ENCODE data around the gene CD164. TPM values are rescaled to one million over a fixed set of nuclear protein-coding genes. Genes with fewer than 3 reads are reported as not detected.

The CD164 gene
- total and polyA plus RNA-seq, 12 donors = 88.5 to 180 (median 130) TPM

DNA sequence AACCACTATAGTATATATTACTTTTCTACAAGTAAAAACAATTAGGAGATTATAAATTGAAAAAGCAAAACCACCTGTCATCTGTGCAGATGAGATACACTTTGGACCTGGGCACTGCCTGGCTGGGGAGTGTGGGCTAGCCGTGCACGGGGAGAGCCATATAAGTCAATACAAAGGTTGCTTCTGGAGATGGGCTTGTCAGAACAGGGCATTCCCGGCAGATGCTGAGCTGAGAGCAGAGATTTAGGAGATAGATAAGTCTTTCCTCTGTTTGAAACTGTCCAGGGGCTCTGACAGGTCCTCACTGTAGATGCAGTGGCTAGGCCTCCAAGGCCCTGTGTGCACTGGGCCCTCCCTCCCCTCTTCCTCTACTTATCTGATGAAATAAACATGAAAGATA is 34.5 kb downstream of the CD164 start:
- Histone ChIP-seq H3K27me3 (peaks cover 0 to 4% (median 0%) of the 10 kb centered on the region in 7 donors), H3K4me1 (peaks cover 5 to 54% (median 21%) of the 10 kb centered on the region in 9 donors), H3K9me3 (no peaks in the 10 kb centered on the region), H3K27ac (peak overlapping the region in 1 of 10 donors; percentile 13), H3K4me3 (no peak overlapping the region), H3K36me3 (no peaks in the 10 kb centered on the region)
- 82 to 86% methylated on average over 3 of the region's 3 CpGs for WGBS, 2 donors
- ATAC-seq = no peak
- no peak for DNase-seq
- TF ChIP-seq, protein P1, sequence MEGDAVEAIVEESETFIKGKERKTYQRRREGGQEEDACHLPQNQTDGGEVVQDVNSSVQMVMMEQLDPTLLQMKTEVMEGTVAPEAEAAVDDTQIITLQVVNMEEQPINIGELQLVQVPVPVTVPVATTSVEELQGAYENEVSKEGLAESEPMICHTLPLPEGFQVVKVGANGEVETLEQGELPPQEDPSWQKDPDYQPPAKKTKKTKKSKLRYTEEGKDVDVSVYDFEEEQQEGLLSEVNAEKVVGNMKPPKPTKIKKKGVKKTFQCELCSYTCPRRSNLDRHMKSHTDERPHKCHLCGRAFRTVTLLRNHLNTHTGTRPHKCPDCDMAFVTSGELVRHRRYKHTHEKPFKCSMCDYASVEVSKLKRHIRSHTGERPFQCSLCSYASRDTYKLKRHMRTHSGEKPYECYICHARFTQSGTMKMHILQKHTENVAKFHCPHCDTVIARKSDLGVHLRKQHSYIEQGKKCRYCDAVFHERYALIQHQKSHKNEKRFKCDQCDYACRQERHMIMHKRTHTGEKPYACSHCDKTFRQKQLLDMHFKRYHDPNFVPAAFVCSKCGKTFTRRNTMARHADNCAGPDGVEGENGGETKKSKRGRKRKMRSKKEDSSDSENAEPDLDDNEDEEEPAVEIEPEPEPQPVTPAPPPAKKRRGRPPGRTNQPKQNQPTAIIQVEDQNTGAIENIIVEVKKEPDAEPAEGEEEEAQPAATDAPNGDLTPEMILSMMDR (IDR thresholded peaks at IDR 0.05) = no peak
- intact Hi-C loops (cut with DNase I) = no loop called here

DNA sequence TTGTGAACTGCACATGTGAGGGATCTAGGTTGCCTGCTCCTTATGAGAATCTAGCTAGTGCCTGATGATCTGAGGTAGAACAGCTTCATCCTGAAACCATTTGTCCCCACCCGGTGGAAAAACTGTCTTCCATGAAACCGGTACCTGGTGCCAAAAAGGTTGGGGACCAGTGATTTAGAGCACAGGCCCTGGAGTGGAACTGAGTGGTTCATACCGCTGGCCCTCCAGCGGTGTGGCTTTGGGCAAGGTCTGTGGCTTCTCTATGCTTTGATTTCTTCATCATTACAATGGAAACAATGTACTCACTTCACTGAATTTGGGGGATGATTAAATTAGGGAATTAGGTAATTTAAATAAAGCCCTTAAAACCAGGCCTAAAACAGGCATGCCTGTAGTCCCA is 36.3 kb downstream of the CD164 start:
- Histone ChIP-seq H3K27me3 (peaks cover 0 to 4% (median 0%) of the 10 kb centered on the region in 7 donors), H3K4me1 (peaks cover 5 to 36% (median 11%) of the 10 kb centered on the region in 9 donors), H3K4me3 (no peak overlapping the region), H3K9me3 (no peaks in the 10 kb centered on the region), H3K27ac (no peak overlapping the region), H3K36me3 (no peaks in the 10 kb centered on the region)
- DNase-seq (no peak), ATAC-seq (no peak)
- 91 to 94% methylated on average over 4 of the region's 4 CpGs for WGBS, 2 donors
- intact Hi-C loops (cut with DNase I) = no loop called here
- TF ChIP-seq, protein P1 (IDR thresholded peaks at IDR 0.05) = no peak

DNA sequence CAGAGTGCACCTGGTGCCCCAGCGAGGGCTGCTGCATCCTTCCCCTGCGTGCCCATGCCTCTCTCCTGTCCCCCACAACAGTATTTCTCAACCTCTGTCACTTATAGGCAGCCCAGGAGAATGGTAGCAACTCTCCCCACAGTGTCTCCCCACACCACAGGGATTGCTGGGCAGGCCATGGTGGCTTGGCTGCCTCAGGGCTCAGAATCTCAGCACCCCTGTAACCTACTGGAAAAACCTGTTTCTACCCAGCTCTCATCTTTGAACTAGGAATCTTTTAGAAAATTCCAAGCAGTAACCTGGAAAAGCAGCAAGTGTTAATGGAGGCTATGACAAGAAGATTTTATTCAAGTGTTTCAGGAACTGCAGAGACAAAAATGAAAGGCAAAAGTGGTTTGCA is 38.0 kb downstream of the CD164 start:
- Histone ChIP-seq H3K27me3 (peaks cover 0 to 4% (median 0%) of the 10 kb centered on the region in 7 donors), H3K4me1 (peaks cover 0 to 18% (median under 1%) of the 10 kb centered on the region in 9 donors), H3K4me3 (no peak overlapping the region), H3K9me3 (no peaks in the 10 kb centered on the region), H3K36me3 (no peaks in the 10 kb centered on the region), H3K27ac (no peak overlapping the region)
- ATAC-seq (no peak), DNase-seq (no peak)
- TF ChIP-seq, protein P1 (IDR thresholded peaks at IDR 0.05) = no peak
- WGBS, 2 donors = 95 to 98% methylated on average over 2 of the region's 2 CpGs
- intact Hi-C loops (cut with DNase I) = no loop called here

DNA sequence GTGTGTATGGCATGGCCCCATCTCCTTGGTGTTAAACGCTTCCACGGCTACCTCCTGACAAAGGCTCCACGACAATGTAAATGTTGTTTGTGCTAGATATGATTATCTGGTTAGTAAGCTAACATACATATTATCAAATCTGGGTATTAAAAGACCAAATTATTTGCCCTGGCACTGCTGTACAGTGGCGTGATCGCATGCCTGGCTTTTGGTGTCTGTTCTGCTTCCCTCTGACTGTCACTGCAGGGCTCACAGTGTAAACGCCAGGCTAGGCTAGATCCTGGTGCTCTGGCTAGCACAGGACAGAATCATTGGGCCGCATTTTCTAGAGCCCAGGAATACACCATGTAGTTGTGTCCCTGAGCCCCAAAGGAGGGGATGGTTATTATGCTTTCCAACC is 38.7 kb downstream of the CD164 start:
- H3K36me3 ChIP-seq = no peaks in the 10 kb centered on the region
- no peak overlapping the region for H3K27ac ChIP-seq
- DNase-seq (no peak), ATAC-seq (no peak)
- 94 to 96% methylated on average over 7 of the region's 7 CpGs for WGBS, 2 donors
- intact Hi-C loops (cut with DNase I) = no loop called here
- H3K4me1 ChIP-seq = peaks cover 0 to 13% (median 0%) of the 10 kb centered on the region in 9 donors
- H3K4me3 ChIP-seq = no peak overlapping the region
- TF ChIP-seq, protein P1 (IDR thresholded peaks at IDR 0.05) = no peak
- H3K9me3 ChIP-seq = no peaks in the 10 kb centered on the region
- peaks cover 0 to 4% (median 0%) of the 10 kb centered on the region in 7 donors for H3K27me3 ChIP-seq
